Stimulated activated CD4-positive, alpha-beta T cell treated with anti-CD3 and anti-CD28 coated beads, TNF-alpha, amount 100 ng/mL, for 48 hours (primary cell): Measurements from ENCODE around the gene EDEM1.
"Not testable (repeated sequence)": the region's sequence is repeated elsewhere in the genome, so short reads cannot be mapped to it uniquely, and the experiment has no call there.

Source experiments
- DNase-seq, 3 donors: peaks; one replicate each; pipeline ENCODE4 v3.0.0-alpha.2; 2020; ENCODE audit warnings: low read depth in 3 of 3

EDEM1 gene

GRCh38 chr3:5232570-5232969 is 45.1 kb downstream of the EDEM1 start:
- DNase-seq, result no peak

GRCh38 chr3:5233026-5233425 is 45.5 kb downstream of the EDEM1 start:
- no peak for DNase-seq

- DNase-seq, result no peak
Observed at GRCh38 chr3:5235655-5236054, 48.1 kb downstream of the EDEM1 start.

- DNase-seq, result no peak
Observed at GRCh38 chr3:5238545-5238944, 51.0 kb downstream of the EDEM1 start.

- no peak for DNase-seq
Observed at GRCh38 chr3:5239602-5240001, 52.1 kb downstream of the EDEM1 start.

- no peak for DNase-seq
Observed at GRCh38 chr3:5240740-5241139, 53.2 kb downstream of the EDEM1 start.

- not testable (repeated sequence) for DNase-seq
Observed at GRCh38 chr3:5242785-5243184, 55.3 kb downstream of the EDEM1 start.

GRCh38 chr3:5245927-5246326 is 58.4 kb downstream of the EDEM1 start:
- no peak for DNase-seq

GRCh38 chr3:5248822-5249221 is 61.3 kb downstream of the EDEM1 start:
- no peak for DNase-seq

GRCh38 chr3:5250467-5251195 is 63.1 kb downstream of the EDEM1 start:
- no peak for DNase-seq

- DNase-seq, result no peak
Observed at GRCh38 chr3:5251196-5251583, 63.7 kb downstream of the EDEM1 start.

GRCh38 chr3:5252131-5252530 is 64.6 kb downstream of the EDEM1 start:
- no peak for DNase-seq

GRCh38 chr3:5254281-5255048 is 67.0 kb downstream of the EDEM1 start:
- DNase-seq, result no peak

GRCh38 chr3:5255404-5256344 is 68.2 kb downstream of the EDEM1 start:
- no peak for DNase-seq

GRCh38 chr3:5258526-5258925 is 71.0 kb downstream of the EDEM1 start:
- no peak for DNase-seq

GRCh38 chr3:5260992-5261501 is 73.5 kb downstream of the EDEM1 start:
- no peak for DNase-seq

GRCh38 chr3:5262507-5262906 is 75.0 kb downstream of the EDEM1 start:
- no peak for DNase-seq

GRCh38 chr3:5264093-5264600 is 76.6 kb downstream of the EDEM1 start:
- no peak for DNase-seq

- DNase-seq, result no peak
Observed at GRCh38 chr3:5264896-5265770, 77.6 kb downstream of the EDEM1 start.

- no peak for DNase-seq
Observed at GRCh38 chr3:5267252-5267651, 79.7 kb downstream of the EDEM1 start.

- DNase-seq, result no peak
Observed at GRCh38 chr3:5267889-5268288, 80.4 kb downstream of the EDEM1 start.
